HepG2 (cell line): ENCODE measurements around the gene CRYM. TPM values are rescaled to one million over a fixed set of nuclear protein-coding genes. Genes with fewer than 3 reads are reported as not detected.

ENCODE experiments used
- CENPT ChIP-seq: sonication (generic); formaldehyde crosslinking; IDR thresholded peaks from 2 replicates; pipeline ENCODE4 v1.8.0; 2022; ENCODE audit warnings: low read depth, mild to moderate bottlenecking, moderate library complexity, missing genetic modification reagents
- HMG20A ChIP-seq: IDR thresholded peaks from 2 replicates; pipeline ENCODE4 v1.6.1; 2016; ENCODE audit warnings: borderline replicate concordance
- HNRNPUL1 ChIP-seq: fragments of 200-400 bp; formaldehyde crosslinking; IDR thresholded peaks from 2 replicates; pipeline ENCODE4 v1.6.1; 2017; ENCODE audit warnings: low read depth, mild to moderate bottlenecking, low read length, moderate library complexity
- KLF12 ChIP-seq: sonication (generic); formaldehyde crosslinking; IDR thresholded peaks from 2 replicates; pipeline ENCODE4 v1.4.0; 2020; ENCODE audit warnings: missing genetic modification reagents, borderline replicate concordance
- MED13 ChIP-seq: sonication (generic); formaldehyde crosslinking; IDR thresholded peaks from 2 replicates; pipeline ENCODE4 v1.5.0; 2020; ENCODE audit warnings: missing genetic modification reagents
- PAF1 ChIP-seq: IDR thresholded peaks from 2 replicates; pipeline ENCODE4 v1.6.1; 2016; ENCODE audit warnings: missing genetic modification reagents, missing compliant biosample characterization
- RBFOX2 ChIP-seq: fragments of 200-400 bp; formaldehyde crosslinking; IDR thresholded peaks from 2 replicates; pipeline ENCODE4 v1.6.1; 2017; ENCODE audit warnings: low read depth, mild to moderate bottlenecking, low read length
- SALL1 ChIP-seq: sonication (generic); formaldehyde crosslinking; IDR thresholded peaks from 2 replicates; pipeline ENCODE4 v1.8.0; 2022; ENCODE audit warnings: mild to moderate bottlenecking, missing genetic modification reagents
- SMAD3 ChIP-seq: sonication (generic); formaldehyde crosslinking; IDR thresholded peaks from 2 replicates; pipeline ENCODE4 v1.4.0; 2020; ENCODE audit warnings: missing genetic modification reagents
- THAP7 ChIP-seq: sonication (generic); formaldehyde crosslinking; IDR thresholded peaks from 2 replicates; pipeline ENCODE4 v1.8.1; 2023; ENCODE audit warnings: mild to moderate bottlenecking, missing genetic modification reagents
- UBTF ChIP-seq: sonication (generic); formaldehyde crosslinking; IDR thresholded peaks from 2 replicates; pipeline ENCODE4 v1.4.0; 2020; ENCODE audit warnings: mild to moderate bottlenecking, missing genetic modification reagents
- ZBTB14 ChIP-seq: sonication (generic); formaldehyde crosslinking; IDR thresholded peaks from 2 replicates; pipeline ENCODE4 v1.4.0; 2020; ENCODE audit warnings: missing genetic modification reagents
- ZBTB33 ChIP-seq: sonication (generic); formaldehyde crosslinking; IDR thresholded peaks from 2 replicates; pipeline ENCODE4 v1.4.0; 2020; ENCODE audit warnings: missing genetic modification reagents
- ZEB1 ChIP-seq: IDR thresholded peaks from 2 replicates; pipeline ENCODE4 v1.6.1; 2012; ENCODE audit warnings: mild to moderate bottlenecking, low read depth, inconsistent platforms; ENCODE audit not compliant: insufficient replicate concordance
- ZFP62 ChIP-seq: sonication (generic); formaldehyde crosslinking; IDR thresholded peaks from 2 replicates; pipeline ENCODE4 v1.4.0; 2020; ENCODE audit warnings: missing genetic modification reagents
- ZFX ChIP-seq: sonication (generic); formaldehyde crosslinking; IDR thresholded peaks from 2 replicates; pipeline ENCODE4 v1.4.0; 2020; ENCODE audit warnings: mild to moderate bottlenecking, low read depth, missing genetic modification reagents, moderate library complexity
- ZFY ChIP-seq: sonication (generic); formaldehyde crosslinking; IDR thresholded peaks from 2 replicates; pipeline ENCODE4 v1.4.0; 2020; ENCODE audit warnings: missing genetic modification reagents
- ZNF274 ChIP-seq: sonication (generic); formaldehyde crosslinking; IDR thresholded peaks from 2 replicates; pipeline ENCODE4 v1.5.1; 2020; ENCODE audit warnings: mild to moderate bottlenecking, missing genetic modification reagents
- ZNF501 ChIP-seq: sonication (generic); formaldehyde crosslinking; IDR thresholded peaks from 2 replicates; pipeline ENCODE4 v1.5.1; 2020; ENCODE audit warnings: mild to moderate bottlenecking, moderate library complexity, missing genetic modification reagents
- ZNF720 ChIP-seq: sonication (generic); formaldehyde crosslinking; IDR thresholded peaks from 2 replicates; pipeline ENCODE4 v1.4.0; 2020; ENCODE audit warnings: missing genetic modification reagents
- ZNF800 ChIP-seq: sonication (generic); formaldehyde crosslinking; IDR thresholded peaks from 2 replicates; pipeline ENCODE4 v1.4.0; 2020; ENCODE audit warnings: missing genetic modification reagents
- polyA plus RNA-seq, 8 experiments: library from polyadenylated mRNA; depleted of rRNA in 3 of 8; stranded (reverse) in 7 of 8; unstranded in 1 of 8; fragments of >200 nt; fragmentation: Illumina TruSeq in 4 of 8; extraction: Trizol in 4 of 8; gene quantifications; 2 replicates each; pipeline versions ENCODE4 v1.2.1 to v1.2.3, GENCODE V29; 2011 to 2016; ENCODE audit warnings: low read depth in 4 of 8, missing spikeins in 1 of 8, mixed read lengths in 1 of 8; ENCODE audit not compliant: insufficient read depth in 1 of 8
- total RNA-seq, 5 experiments: library from RNA; depleted of rRNA; stranded (reverse); fragments of >200 nt; fragmentation: Illumina TruSeq; extraction: Trizol; gene quantifications; 2 replicates each; pipeline ENCODE4 v1.2.3, GENCODE V29; 2016; ENCODE audit warnings: low read depth in 1 of 5

Gene CRYM
- total and polyA plus RNA-seq, 2 of the 13 experiments (the other 11 are each of a cell fraction or from before 2014, with no cell fraction given), result 1.9 to 2.2 TPM

GRCh38 chr16:21263640-21264570 lies 14.2 kb downstream of the CRYM start (continued):
- TF ChIP-seq THAP7 (CRISPR knock-in tag) (no peak), ZFP62 (CRISPR knock-in tag) (no peak), ZFY (0 out of 2 replicates have a peak, but pooled peaks have one; percentile 23), ZBTB33 (CRISPR knock-in tag) (no peak), UBTF (CRISPR knock-in tag) (peak; percentile 27), SMAD3 (CRISPR knock-in tag) (no peak), ZBTB14 (CRISPR knock-in tag) (no peak), ZNF720 (peak; percentile 40; the same call in 1 of the 2 replicates), ZNF800 (peak; percentile 20; the same call in 1 of the 2 replicates), MED13 (CRISPR knock-in tag) (no peak), CENPT (CRISPR knock-in tag) (no peak), ZEB1 (no peak), HMG20A (peak; percentile 53; the same call in 1 of the 2 replicates), SALL1 (CRISPR knock-in tag) (no peak; the same call in 1 of the 2 replicates), ZNF274 (CRISPR knock-in tag) (no peak), PAF1 (CRISPR knock-in tag) (no peak), ZFX (CRISPR knock-in tag) (0 out of 2 replicates have a peak, but pooled peaks have one; percentile 16), ZNF501 (CRISPR knock-in tag) (no peak), RBFOX2 (no peak), HNRNPUL1 (no peak), KLF12 (CRISPR knock-in tag) (no peak)
